Measurements from ENCODE around the gene KMO. TPM values are rescaled to one million over a fixed set of nuclear protein-coding genes. Genes with fewer than 3 reads are reported as not detected.
A peak's percentile ranks its signal among the peaks of the same experiment; 100 is the strongest.

KMO gene
- total and polyA plus RNA-seq, 7 donors, result 0.27 to 5.4 (median 1.8) TPM

- Histone ChIP-seq H3K9me3 (no peaks in the 10 kb centered on the region), H3K4me1 (peaks cover 0 to 21% (median 13%) of the 10 kb centered on the region in 4 donors), H3K27me3 (no peaks in the 10 kb centered on the region), H3K36me3 (peaks cover 0 to 9% (median 2%) of the 10 kb centered on the region in 4 donors), H3K27ac (peak within 1 kb of the TSS; percentile 91 to 96 (median 95)), H3K4me3 (peak within 1 kb of the TSS; percentile 80 to 91 (median 84))
- WGBS, 2 donors, result 0 to 1% methylated on average over 70 of the region's 70 CpGs
- TF ChIP-seq POLR2A (IDR thresholded peaks at IDR 0.05) (peak; percentile 67 to 81), CTCF (IDR thresholded peaks at IDR 0.05) (no peak), POLR2AphosphoS5 (IDR thresholded peaks at IDR 0.05) (peak; percentile 86 to 97 (median 90)), EP300 (IDR thresholded peaks at IDR 0.05) (no peak)
- peak; percentile 98 for DNase-seq
- intact Hi-C loops (cut with DNase I), result loop anchor here (10.0 kb wide), 1 partner anchor 125 kb away; the partner anchor contains the start of genes CHML and OPN3
These were observed 12.7 kb upstream of the KMO start, which contains the start of gene FH for GRCh38 chr1:241519308-241520079. Gene FH (minus strand): TSS chr1:241519755. CDS start chr1:241519722, 33 bp downstream.

- DNase-seq, result no peak
- H3K4me1 ChIP-seq, result peaks cover 0 to 21% (median 13%) of the 10 kb centered on the region in 4 donors
- H3K27me3 ChIP-seq, result no peaks in the 10 kb centered on the region
- TF ChIP-seq EP300 (IDR thresholded peaks at IDR 0.05) (no peak), CTCF (IDR thresholded peaks at IDR 0.05) (no peak), POLR2A (IDR thresholded peaks at IDR 0.05) (no peak), POLR2AphosphoS5 (IDR thresholded peaks at IDR 0.05) (no peak)
- H3K36me3 ChIP-seq, result peaks cover 0 to 7% (median 2%) of the 10 kb centered on the region in 4 donors
- H3K9me3 ChIP-seq, result no peaks in the 10 kb centered on the region
- WGBS, 2 donors, result 2 to 7% methylated on average over 6 of the region's 6 CpGs
- intact Hi-C loops (cut with DNase I), result no loop called here
- peak overlapping the region; percentile 91 to 96 (median 95) for H3K27ac ChIP-seq
- H3K4me3 ChIP-seq, result peak overlapping the region; percentile 80 to 91 (median 84)
These were observed 12.1 kb upstream of the KMO start for GRCh38 chr1:241520080-241520465.

GRCh38 chr1:241521718-241522117, 10.5 kb upstream of the KMO start:
- H3K36me3 ChIP-seq, result no peaks in the 10 kb centered on the region
- no peak overlapping the region for H3K27ac ChIP-seq
- peaks cover 0 to 21% (median 13%) of the 10 kb centered on the region in 4 donors for H3K4me1 ChIP-seq
- DNase-seq, result no peak
- H3K9me3 ChIP-seq, result no peaks in the 10 kb centered on the region
- H3K27me3 ChIP-seq, result no peaks in the 10 kb centered on the region
- TF ChIP-seq POLR2AphosphoS5 (IDR thresholded peaks at IDR 0.05), result no peak
- no peak for TF ChIP-seq EP300 (IDR thresholded peaks at IDR 0.05)
- TF ChIP-seq CTCF (IDR thresholded peaks at IDR 0.05), result no peak
- no peak for TF ChIP-seq POLR2A (IDR thresholded peaks at IDR 0.05)
- WGBS, 2 donors, result 85 to 91% methylated on average over 2 of the region's 2 CpGs
- H3K4me3 ChIP-seq, result no peak overlapping the region
- intact Hi-C loops (cut with DNase I), result no loop called here

GRCh38 chr1:241525026-241525425, 7.2 kb upstream of the KMO start:
- H3K9me3 ChIP-seq, result no peaks in the 10 kb centered on the region
- no peaks in the 10 kb centered on the region for H3K27me3 ChIP-seq
- no peak for TF ChIP-seq POLR2A (IDR thresholded peaks at IDR 0.05)
- no peak for TF ChIP-seq CTCF (IDR thresholded peaks at IDR 0.05)
- no peak for TF ChIP-seq EP300 (IDR thresholded peaks at IDR 0.05)
- TF ChIP-seq POLR2AphosphoS5 (IDR thresholded peaks at IDR 0.05), result no peak
- peaks cover 0 to 2% (median 0%) of the 10 kb centered on the region in 4 donors for H3K4me1 ChIP-seq
- no peaks in the 10 kb centered on the region for H3K36me3 ChIP-seq
- intact Hi-C loops (cut with DNase I), result no loop called here
- H3K4me3 ChIP-seq, result no peak overlapping the region
- no peak for DNase-seq
- H3K27ac ChIP-seq, result no peak overlapping the region
- WGBS, 2 donors, result 48 to 68% methylated on average over 3 of the region's 3 CpGs
